Measurements from ENCODE around the gene MMRN1. TPM values are rescaled to one million over a fixed set of nuclear protein-coding genes. Genes with fewer than 3 reads are reported as not detected.

The MMRN1 gene
- total and polyA plus RNA-seq, 12 donors, result 0.20 to 3.9 (median 2.3) TPM

- no peak for TF ChIP-seq CTCF (IDR thresholded peaks at IDR 0.05)
- Histone ChIP-seq H3K27me3 (no peaks in the 10 kb centered on the region), H3K27ac (no peak overlapping the region), H3K9me3 (no peaks in the 10 kb centered on the region), H3K36me3 (no peaks in the 10 kb centered on the region), H3K4me1 (no peaks in the 10 kb centered on the region), H3K4me3 (no peak overlapping the region)
- intact Hi-C loops (cut with DNase I), result loop anchor here in 3 of 10 donors (10.0 kb wide), 3 partner anchors 255 to 685 kb away; no protein-coding TSS in a partner anchor
- no peak for ATAC-seq
- 92% methylated on average over 1 of the region's 1 CpG for WGBS, 2 donors
- DNase-seq, result no peak
These were observed 15.2 kb downstream of the MMRN1 start for GRCh38 chr4:89909889-89910288.

GRCh38 chr4:89913623-89914022 is 19.0 kb downstream of the MMRN1 start:
- no peak overlapping the region for H3K4me3 ChIP-seq
- H3K27ac ChIP-seq, result no peak overlapping the region
- TF ChIP-seq CTCF (IDR thresholded peaks at IDR 0.05), result no peak
- H3K27me3 ChIP-seq, result no peaks in the 10 kb centered on the region
- intact Hi-C loops (cut with DNase I), result no loop called here
- ATAC-seq (no peak), DNase-seq (no peak)
- H3K36me3 ChIP-seq, result no peaks in the 10 kb centered on the region
- no peaks in the 10 kb centered on the region for H3K9me3 ChIP-seq
- 85 to 88% methylated on average over 1 of the region's 1 CpG for WGBS, 2 donors
- no peaks in the 10 kb centered on the region for H3K4me1 ChIP-seq

- no peaks in the 10 kb centered on the region for H3K36me3 ChIP-seq
- WGBS, 2 donors, result 70 to 75% methylated on average over 1 of the region's 1 CpG
- H3K27ac ChIP-seq, result no peak overlapping the region
- no peaks in the 10 kb centered on the region for H3K9me3 ChIP-seq
- no peak overlapping the region for H3K4me3 ChIP-seq
- intact Hi-C loops (cut with DNase I), result no loop called here
- H3K27me3 ChIP-seq, result no peaks in the 10 kb centered on the region
- H3K4me1 ChIP-seq, result no peaks in the 10 kb centered on the region
- DNase-seq (no peak), ATAC-seq (no peak)
- TF ChIP-seq CTCF (IDR thresholded peaks at IDR 0.05), result no peak
These were observed 20.2 kb downstream of the MMRN1 start for GRCh38 chr4:89914609-89915550.

GRCh38 chr4:89915937-89916336 is 21.3 kb downstream of the MMRN1 start:
- DNase-seq, result no peak
- Histone ChIP-seq H3K9me3 (no peaks in the 10 kb centered on the region), H3K36me3 (no peaks in the 10 kb centered on the region), H3K4me1 (no peaks in the 10 kb centered on the region), H3K27ac (no peak overlapping the region), H3K27me3 (peaks cover 0 to 4% (median 0%) of the 10 kb centered on the region in 7 donors), H3K4me3 (no peak overlapping the region)
- no peak for TF ChIP-seq CTCF (IDR thresholded peaks at IDR 0.05)
- 34 to 40% methylated on average over 3 of the region's 3 CpGs for WGBS, 2 donors
- no peak for ATAC-seq
- intact Hi-C loops (cut with DNase I), result no loop called here

All from heart right ventricle (tissue), 16 donors.